ENCODE results near the gene STX4. TPM values are rescaled to one million over a fixed set of nuclear protein-coding genes. Genes with fewer than 3 reads are reported as not detected.

The STX4 gene
- total and polyA plus RNA-seq, 2 donors from 2014 or later, result 60.6 to 61.2 TPM

DNA sequence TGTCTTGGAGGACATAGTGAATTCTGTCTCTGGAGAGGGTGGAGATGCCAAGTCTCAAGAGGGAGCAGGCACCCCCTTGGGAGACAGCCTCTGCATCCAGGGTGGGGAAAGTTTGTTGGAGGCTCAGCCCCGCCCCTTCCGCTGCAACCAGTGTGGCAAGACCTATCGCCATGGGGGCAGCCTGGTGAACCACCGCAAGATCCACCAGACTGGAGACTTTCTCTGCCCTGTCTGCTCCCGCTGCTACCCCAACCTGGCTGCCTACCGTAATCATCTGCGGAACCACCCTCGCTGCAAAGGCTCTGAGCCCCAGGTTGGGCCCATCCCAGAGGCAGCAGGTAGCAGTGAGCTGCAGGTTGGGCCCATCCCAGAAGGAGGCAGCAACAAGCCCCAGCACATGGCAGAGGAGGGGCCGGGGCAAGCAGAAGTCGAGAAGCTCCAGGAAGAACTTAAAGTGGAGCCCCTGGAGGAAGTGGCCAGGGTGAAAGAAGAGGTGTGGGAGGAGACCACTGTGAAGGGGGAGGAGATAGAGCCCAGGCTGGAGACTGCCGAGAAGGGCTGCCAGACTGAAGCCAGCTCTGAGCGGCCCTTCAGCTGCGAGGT is 46.1 kb downstream of the STX4 start:
- peaks cover 4 to 25% (median 20%) of the 10 kb centered on the region in 3 donors for H3K36me3 ChIP-seq (ENCODE audit: control insufficient read depth in 2 of 3, insufficient read depth in 3 of 3, low read length in 3 of 3)
- TF ChIP-seq, protein P1, sequence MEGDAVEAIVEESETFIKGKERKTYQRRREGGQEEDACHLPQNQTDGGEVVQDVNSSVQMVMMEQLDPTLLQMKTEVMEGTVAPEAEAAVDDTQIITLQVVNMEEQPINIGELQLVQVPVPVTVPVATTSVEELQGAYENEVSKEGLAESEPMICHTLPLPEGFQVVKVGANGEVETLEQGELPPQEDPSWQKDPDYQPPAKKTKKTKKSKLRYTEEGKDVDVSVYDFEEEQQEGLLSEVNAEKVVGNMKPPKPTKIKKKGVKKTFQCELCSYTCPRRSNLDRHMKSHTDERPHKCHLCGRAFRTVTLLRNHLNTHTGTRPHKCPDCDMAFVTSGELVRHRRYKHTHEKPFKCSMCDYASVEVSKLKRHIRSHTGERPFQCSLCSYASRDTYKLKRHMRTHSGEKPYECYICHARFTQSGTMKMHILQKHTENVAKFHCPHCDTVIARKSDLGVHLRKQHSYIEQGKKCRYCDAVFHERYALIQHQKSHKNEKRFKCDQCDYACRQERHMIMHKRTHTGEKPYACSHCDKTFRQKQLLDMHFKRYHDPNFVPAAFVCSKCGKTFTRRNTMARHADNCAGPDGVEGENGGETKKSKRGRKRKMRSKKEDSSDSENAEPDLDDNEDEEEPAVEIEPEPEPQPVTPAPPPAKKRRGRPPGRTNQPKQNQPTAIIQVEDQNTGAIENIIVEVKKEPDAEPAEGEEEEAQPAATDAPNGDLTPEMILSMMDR (IDR thresholded peaks at IDR 0.05; ENCODE audit: borderline replicate concordance, extremely low read depth, insufficient read depth), result no peak
- H3K27me3 ChIP-seq (ENCODE audit: control insufficient read depth, insufficient read depth, low read length), result no peaks in the 10 kb centered on the region
- no peak for DNase-seq
- H3K27ac ChIP-seq (ENCODE audit: low read depth in 2 of 2, low read length in 2 of 2), result no peak overlapping the region
- no peak for FAIRE-seq
- H3K9ac ChIP-seq (ENCODE audit: low read length in 3 of 3), result no peak overlapping the region
- intact Hi-C loops (cut with DNase I), result no loop called here
- peaks cover 0 to 8% (median 4%) of the 10 kb centered on the region in 3 donors for H3K4me1 ChIP-seq (ENCODE audit: control insufficient read depth in 2 of 3, insufficient read depth in 2 of 3, low read depth in 1 of 3, low read length in 3 of 3)
- H3K9me3 ChIP-seq (ENCODE audit: control insufficient read depth in 2 of 3, insufficient read depth in 1 of 3, low read length in 3 of 3), result no peaks in the 10 kb centered on the region
- H3K4me3 ChIP-seq (ENCODE audit: low read length in 3 of 3), result no peak overlapping the region

DNA sequence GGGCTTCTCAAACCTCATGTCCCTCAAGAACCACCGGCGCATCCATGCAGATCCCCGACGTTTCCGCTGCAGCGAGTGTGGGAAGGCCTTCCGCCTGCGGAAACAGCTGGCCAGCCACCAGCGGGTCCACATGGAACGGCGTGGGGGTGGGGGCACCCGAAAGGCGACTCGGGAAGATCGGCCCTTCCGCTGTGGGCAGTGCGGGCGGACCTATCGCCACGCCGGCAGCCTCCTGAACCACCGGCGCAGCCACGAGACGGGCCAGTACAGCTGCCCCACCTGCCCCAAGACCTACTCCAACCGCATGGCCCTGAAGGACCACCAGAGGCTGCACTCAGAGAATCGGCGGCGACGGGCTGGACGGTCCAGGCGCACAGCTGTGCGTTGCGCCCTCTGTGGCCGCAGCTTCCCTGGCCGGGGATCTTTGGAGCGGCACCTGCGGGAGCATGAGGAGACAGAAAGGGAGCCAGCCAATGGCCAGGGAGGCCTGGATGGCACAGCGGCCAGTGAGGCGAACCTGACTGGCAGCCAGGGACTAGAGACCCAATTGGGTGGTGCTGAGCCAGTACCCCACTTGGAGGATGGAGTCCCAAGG is 46.8 kb downstream of the STX4 start:
- Histone ChIP-seq H3K9ac (ENCODE audit: low read length in 3 of 3) (no peak overlapping the region), H3K9me3 (ENCODE audit: control insufficient read depth in 2 of 3, insufficient read depth in 1 of 3, low read length in 3 of 3) (no peaks in the 10 kb centered on the region), H3K4me1 (ENCODE audit: control insufficient read depth in 2 of 3, insufficient read depth in 2 of 3, low read depth in 1 of 3, low read length in 3 of 3) (peaks cover 0 to 3% (median 0%) of the 10 kb centered on the region in 3 donors), H3K4me3 (ENCODE audit: low read length in 3 of 3) (no peak overlapping the region), H3K27ac (ENCODE audit: low read depth in 2 of 2, low read length in 2 of 2) (no peak overlapping the region), H3K27me3 (ENCODE audit: control insufficient read depth, insufficient read depth, low read length) (no peaks in the 10 kb centered on the region), H3K36me3 (ENCODE audit: control insufficient read depth in 2 of 3, insufficient read depth in 3 of 3, low read length in 3 of 3) (peaks cover 4 to 25% (median 20%) of the 10 kb centered on the region in 3 donors)
- TF ChIP-seq, protein P1 (IDR thresholded peaks at IDR 0.05; ENCODE audit: borderline replicate concordance, extremely low read depth, insufficient read depth), result no peak
- FAIRE-seq (no peak), DNase-seq (no peak)
- intact Hi-C loops (cut with DNase I), result no loop called here

DNA sequence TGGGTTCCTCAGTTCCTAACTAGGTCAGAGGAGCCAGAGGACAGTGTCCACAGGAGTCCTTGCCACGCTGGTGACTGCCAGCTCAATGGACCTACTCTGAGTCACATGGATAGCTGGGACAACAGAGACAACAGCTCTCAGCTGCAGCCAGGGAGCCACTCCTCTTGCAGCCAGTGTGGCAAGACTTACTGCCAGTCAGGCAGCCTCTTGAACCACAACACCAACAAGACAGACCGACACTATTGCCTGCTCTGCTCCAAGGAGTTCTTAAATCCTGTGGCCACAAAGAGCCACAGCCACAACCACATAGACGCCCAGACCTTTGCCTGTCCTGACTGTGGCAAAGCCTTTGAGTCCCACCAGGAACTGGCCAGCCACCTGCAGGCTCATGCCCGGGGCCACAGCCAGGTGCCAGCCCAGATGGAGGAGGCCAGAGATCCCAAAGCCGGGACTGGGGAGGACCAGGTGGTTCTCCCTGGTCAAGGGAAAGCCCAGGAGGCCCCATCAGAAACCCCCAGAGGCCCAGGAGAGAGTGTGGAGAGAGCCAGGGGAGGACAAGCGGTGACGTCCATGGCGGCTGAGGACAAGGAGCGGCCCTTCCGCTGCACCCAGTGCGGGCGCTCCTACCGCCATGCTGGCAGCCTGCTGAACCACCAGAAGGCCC is 47.5 kb downstream of the STX4 start:
- Histone ChIP-seq H3K4me1 (ENCODE audit: control insufficient read depth in 2 of 3, insufficient read depth in 2 of 3, low read depth in 1 of 3, low read length in 3 of 3) (no peaks in the 10 kb centered on the region), H3K9ac (ENCODE audit: low read length in 3 of 3) (no peak overlapping the region), H3K36me3 (ENCODE audit: control insufficient read depth in 2 of 3, insufficient read depth in 3 of 3, low read length in 3 of 3) (peaks cover 4 to 25% (median 20%) of the 10 kb centered on the region in 3 donors), H3K4me3 (ENCODE audit: low read length in 3 of 3) (no peak overlapping the region), H3K27me3 (ENCODE audit: control insufficient read depth, insufficient read depth, low read length) (no peaks in the 10 kb centered on the region), H3K9me3 (ENCODE audit: control insufficient read depth in 2 of 3, insufficient read depth in 1 of 3, low read length in 3 of 3) (no peaks in the 10 kb centered on the region), H3K27ac (ENCODE audit: low read depth in 2 of 2, low read length in 2 of 2) (no peak overlapping the region)
- intact Hi-C loops (cut with DNase I), result no loop called here
- TF ChIP-seq, protein P1 (IDR thresholded peaks at IDR 0.05; ENCODE audit: borderline replicate concordance, extremely low read depth, insufficient read depth), result no peak
- DNase-seq, result no peak
- no peak for FAIRE-seq
